Measurements from ENCODE around the gene PER3. TPM values are rescaled to one million over a fixed set of nuclear protein-coding genes. Genes with fewer than 3 reads are reported as not detected.

PER3 gene
- total RNA-seq, 4 donors from 2014 or later = 21.6 to 49.8 (median 35.8) TPM

DNA sequence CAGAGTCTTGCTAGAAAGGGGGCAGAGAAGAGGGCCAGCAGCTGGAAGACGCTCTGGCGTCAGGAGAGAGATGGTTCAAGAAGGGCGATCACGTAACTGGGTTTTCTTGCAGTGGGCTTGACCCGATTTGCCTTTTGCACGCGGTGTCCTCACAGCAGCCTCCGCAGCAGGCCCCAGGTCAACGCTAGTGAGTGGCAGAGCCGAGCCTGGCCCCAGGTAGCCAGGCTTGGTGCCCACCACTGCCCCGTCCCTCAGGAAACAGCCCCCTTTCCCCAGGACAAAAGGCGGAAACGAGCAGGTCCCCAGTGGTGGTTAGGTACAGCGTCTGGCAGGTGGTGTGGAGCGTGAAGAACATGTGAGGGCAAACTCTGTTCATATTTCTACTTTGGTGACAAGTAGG lies 77.4 kb downstream of the PER3 start:
- 89 to 91% methylated on average over 15 of the region's 15 CpGs for WGBS, 2 donors
- no peaks in the 10 kb centered on the region for H3K27me3 ChIP-seq
- H3K36me3 ChIP-seq = no peaks in the 10 kb centered on the region
- no peak overlapping the region for H3K27ac ChIP-seq
- H3K4me3 ChIP-seq = no peak overlapping the region
- H3K9me3 ChIP-seq = no peaks in the 10 kb centered on the region
- no peaks in the 10 kb centered on the region for H3K4me1 ChIP-seq
- TF ChIP-seq POLR2A (IDR thresholded peaks at IDR 0.05) (no peak), EP300 (IDR thresholded peaks at IDR 0.05) (no peak)
- TF ChIP-seq, protein P1, sequence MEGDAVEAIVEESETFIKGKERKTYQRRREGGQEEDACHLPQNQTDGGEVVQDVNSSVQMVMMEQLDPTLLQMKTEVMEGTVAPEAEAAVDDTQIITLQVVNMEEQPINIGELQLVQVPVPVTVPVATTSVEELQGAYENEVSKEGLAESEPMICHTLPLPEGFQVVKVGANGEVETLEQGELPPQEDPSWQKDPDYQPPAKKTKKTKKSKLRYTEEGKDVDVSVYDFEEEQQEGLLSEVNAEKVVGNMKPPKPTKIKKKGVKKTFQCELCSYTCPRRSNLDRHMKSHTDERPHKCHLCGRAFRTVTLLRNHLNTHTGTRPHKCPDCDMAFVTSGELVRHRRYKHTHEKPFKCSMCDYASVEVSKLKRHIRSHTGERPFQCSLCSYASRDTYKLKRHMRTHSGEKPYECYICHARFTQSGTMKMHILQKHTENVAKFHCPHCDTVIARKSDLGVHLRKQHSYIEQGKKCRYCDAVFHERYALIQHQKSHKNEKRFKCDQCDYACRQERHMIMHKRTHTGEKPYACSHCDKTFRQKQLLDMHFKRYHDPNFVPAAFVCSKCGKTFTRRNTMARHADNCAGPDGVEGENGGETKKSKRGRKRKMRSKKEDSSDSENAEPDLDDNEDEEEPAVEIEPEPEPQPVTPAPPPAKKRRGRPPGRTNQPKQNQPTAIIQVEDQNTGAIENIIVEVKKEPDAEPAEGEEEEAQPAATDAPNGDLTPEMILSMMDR (IDR thresholded peaks at IDR 0.05) = no peak
- DNase-seq (ENCODE audit: low spot score in 2 of 2) = no peak

DNA sequence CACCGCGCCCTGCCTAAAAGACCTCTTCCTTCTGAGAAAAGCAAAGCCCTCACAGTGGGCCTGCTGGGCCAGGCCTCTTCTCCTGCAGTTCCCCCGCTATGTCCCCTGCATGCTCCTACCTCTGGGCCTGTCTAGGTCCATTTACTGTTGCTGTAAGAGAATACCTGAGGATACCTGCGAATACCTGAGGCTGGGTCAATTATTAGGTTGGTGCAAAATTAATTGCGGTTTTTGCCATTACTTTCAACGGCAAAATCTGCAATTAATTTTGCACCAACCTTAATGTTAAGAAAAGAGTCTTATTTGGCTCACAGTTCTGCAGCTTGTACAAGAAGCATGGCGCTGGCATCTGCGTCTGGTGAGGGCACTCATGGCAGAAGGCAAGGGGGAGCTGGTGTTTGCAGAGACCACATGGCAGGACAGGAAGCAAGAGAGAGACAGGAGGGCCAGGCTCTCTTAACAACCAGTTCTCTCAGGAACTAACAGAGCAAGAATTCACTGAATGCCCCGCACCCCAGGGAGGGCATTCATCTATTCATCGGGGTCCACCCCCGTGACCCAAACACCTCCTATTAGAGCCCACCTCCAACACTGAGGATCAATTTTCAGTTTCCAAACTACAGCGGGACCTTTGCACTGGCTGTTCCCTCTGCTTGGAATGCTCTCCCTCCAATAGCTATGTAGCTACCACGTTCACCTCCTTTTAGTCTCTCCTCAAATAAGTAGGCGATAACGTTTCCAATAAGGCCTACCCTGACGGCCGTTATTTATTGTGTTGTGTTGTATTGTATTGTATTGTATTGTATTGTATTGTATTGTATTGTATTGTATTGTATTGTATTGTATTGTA lies 78.3 kb downstream of the PER3 start:
- Histone ChIP-seq H3K9me3 (no peaks in the 10 kb centered on the region), H3K4me1 (no peaks in the 10 kb centered on the region), H3K27me3 (no peaks in the 10 kb centered on the region), H3K4me3 (no peak overlapping the region), H3K27ac (no peak overlapping the region), H3K36me3 (no peaks in the 10 kb centered on the region)
- WGBS, 2 donors = 87 to 88% methylated on average over 17 of the region's 17 CpGs
- TF ChIP-seq POLR2A (IDR thresholded peaks at IDR 0.05) (no peak), EP300 (IDR thresholded peaks at IDR 0.05) (no peak)
- TF ChIP-seq, protein P1 (IDR thresholded peaks at IDR 0.05) = no peak
- DNase-seq (ENCODE audit: low spot score in 2 of 2) = no peak

DNA sequence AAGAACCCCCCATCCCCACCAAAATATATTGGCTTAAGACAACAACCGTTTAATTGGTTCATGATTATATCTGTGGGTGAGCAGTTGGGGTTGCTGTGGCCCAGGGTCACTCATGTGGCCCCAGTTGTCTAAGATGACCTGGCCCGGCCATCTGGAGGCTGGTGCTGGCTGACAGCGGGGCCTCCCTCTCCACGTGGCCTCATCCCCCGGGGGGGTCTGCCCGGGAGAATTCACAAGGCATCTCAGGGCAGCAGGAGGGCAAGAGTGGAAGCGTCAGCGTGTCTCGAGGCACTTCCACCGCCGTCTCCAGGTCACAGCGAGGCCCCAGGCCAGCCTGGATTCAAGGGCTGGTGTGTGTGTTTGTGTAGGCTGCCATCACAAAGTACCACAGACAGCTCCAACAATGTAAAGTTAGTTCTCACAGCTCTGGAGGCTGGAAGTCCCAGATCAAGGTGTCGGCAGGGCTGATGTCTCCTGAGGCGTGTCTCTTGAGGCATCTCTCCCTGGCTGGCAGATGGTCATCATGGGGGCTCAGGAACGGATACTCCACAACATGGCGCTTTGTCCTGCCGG lies 79.8 kb downstream of the PER3 start:
- Histone ChIP-seq H3K4me1 (no peaks in the 10 kb centered on the region), H3K9me3 (no peaks in the 10 kb centered on the region), H3K27ac (no peak overlapping the region), H3K4me3 (no peak overlapping the region), H3K27me3 (no peaks in the 10 kb centered on the region), H3K36me3 (no peaks in the 10 kb centered on the region)
- 54 to 63% methylated on average over 11 to 17 of the region's 17 CpGs for WGBS, 2 donors
- TF ChIP-seq POLR2A (IDR thresholded peaks at IDR 0.05) (no peak), EP300 (IDR thresholded peaks at IDR 0.05) (no peak)
- TF ChIP-seq, protein P1 (IDR thresholded peaks at IDR 0.05) = no peak
- DNase-seq (ENCODE audit: low spot score in 2 of 2) = no peak

DNA sequence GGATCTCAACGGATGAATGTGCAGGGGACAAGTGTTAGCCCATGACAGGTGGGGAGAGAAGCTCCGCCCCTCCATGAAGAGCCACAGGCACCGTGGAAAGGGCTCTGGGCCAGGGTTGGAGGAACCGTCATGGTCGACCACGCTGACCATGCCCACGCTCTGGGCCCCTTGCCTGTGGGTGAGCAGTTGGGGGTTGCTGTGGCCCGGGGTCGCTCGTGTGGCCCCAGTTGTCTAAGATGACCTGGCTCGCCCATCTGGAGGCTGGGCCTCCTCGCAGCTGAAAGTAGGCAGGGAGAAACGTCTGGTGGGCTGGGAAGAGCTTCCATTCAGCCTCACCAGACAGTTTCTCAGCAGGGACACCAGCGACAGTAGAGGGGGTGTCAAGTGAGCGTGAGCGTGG lies 81.9 kb downstream of the PER3 start:
- Histone ChIP-seq H3K36me3 (no peaks in the 10 kb centered on the region), H3K27me3 (no peaks in the 10 kb centered on the region), H3K4me3 (no peak overlapping the region), H3K27ac (no peak overlapping the region), H3K9me3 (no peaks in the 10 kb centered on the region), H3K4me1 (no peaks in the 10 kb centered on the region)
- DNase-seq (ENCODE audit: low spot score in 2 of 2) = no peak
- 84 to 85% methylated on average over 16 of the region's 16 CpGs for WGBS, 2 donors
- TF ChIP-seq POLR2A (IDR thresholded peaks at IDR 0.05) (no peak), EP300 (IDR thresholded peaks at IDR 0.05) (no peak)
- TF ChIP-seq, protein P1 (IDR thresholded peaks at IDR 0.05) = no peak

DNA sequence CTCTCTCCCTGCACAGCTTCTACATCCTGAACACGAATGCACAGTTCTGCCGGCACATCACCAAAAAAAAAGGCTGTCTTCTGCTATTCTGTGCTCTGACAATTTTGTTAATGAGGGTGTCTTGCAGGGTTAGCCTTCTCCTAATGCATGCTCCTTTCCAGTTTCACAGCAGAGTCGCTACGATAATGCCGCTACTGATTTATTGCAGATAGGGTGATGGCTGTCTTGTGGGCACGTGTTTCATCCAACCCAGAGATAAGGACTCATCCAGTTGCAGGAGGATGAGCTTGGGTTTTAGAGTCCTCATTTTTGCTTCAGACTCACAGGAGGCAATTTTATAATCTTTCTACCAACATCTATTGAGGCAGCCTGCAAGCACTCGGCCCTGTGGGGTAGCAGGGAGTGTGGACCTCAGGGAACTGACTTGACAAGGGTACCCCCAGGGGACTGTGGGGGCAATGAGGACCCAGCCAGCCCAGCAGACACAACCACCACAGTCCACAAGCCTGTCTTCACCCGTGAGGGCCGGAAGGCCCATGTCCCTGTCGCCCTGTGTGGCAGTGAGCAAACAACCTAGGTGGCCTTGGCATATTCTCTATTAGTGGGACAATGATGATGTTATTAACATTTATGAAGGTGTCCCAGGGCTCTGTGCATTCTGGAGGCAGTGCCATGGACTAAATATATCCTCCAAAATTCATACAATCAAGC lies 84.1 kb downstream of the PER3 start:
- H3K4me3 ChIP-seq = no peak overlapping the region
- no peaks in the 10 kb centered on the region for H3K27me3 ChIP-seq
- no peak for DNase-seq (ENCODE audit: low spot score in 2 of 2)
- no peaks in the 10 kb centered on the region for H3K9me3 ChIP-seq
- no peak overlapping the region for H3K27ac ChIP-seq
- TF ChIP-seq, protein P1 (IDR thresholded peaks at IDR 0.05) = no peak
- TF ChIP-seq EP300 (IDR thresholded peaks at IDR 0.05) = no peak
- no peak for TF ChIP-seq POLR2A (IDR thresholded peaks at IDR 0.05)
- no peaks in the 10 kb centered on the region for H3K36me3 ChIP-seq
- no peaks in the 10 kb centered on the region for H3K4me1 ChIP-seq
- 62 to 76% methylated on average over 10 of the region's 10 CpGs for WGBS, 2 donors
